ENCODE measurements around the gene KCTD16.

DNA sequence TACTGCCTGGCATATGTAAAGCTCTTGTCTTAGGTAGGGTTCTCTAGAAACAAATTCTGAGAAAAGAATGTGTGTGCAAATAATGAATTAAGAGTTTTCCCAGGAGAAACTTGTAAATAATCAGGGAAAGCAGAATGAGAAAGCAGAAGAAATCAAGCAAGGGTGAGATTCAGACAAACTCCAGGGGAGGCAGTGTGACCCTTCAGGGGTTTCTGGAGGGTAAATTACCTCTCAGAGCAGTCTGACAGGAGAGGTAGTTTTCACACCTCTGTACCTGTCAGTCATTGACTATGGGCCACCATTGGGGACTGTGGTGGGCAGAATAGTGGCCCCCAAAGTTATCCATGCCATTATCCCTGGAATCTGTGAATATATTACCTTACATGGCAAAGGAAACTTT is 124.6 kb downstream of the KCTD16 start:
- TF ChIP-seq CTCF (IDR thresholded peaks at IDR 0.05): no peak
- TF ChIP-seq POLR2A (IDR thresholded peaks at IDR 0.05): no peak

Measured in heart left ventricle (tissue), 13 donors.